CD4-positive, alpha-beta memory T cell (primary cell): Measurements from ENCODE around the gene KCNK7. TPM values are rescaled to one million over a fixed set of nuclear protein-coding genes. Genes with fewer than 3 reads are reported as not detected.

ENCODE experiments used
- CTCF ChIA-PET: fragments of 350-600 bp; sonication (Branson Sonifier 250); formaldehyde crosslinking; loops from one replicate; lab custom pipeline; 2021; ENCODE audit warnings: inconsistent platforms; ENCODE audit not compliant: partially characterized antibody; lab: Charles Lee
- POLR2A ChIA-PET: fragments of 350-600 bp; sonication (Branson Sonifier 250); formaldehyde crosslinking; loops from one replicate; lab custom pipeline; 2021; ENCODE audit not compliant: partially characterized antibody; lab: Charles Lee
- DNase-seq, 5 donors: peaks; one replicate each; pipeline versions ENCODE4 v3.0.0 to v3.0.0-alpha.2; 2020 to 2022; ENCODE audit warnings: mixed read lengths in 1 of 5
- H3K27ac ChIP-seq: one replicate; pipeline ENCODE4 v1.7.0; 2013; ENCODE audit warnings: low read depth, low read length
- H3K27me3 ChIP-seq: 2 replicates; pipeline ENCODE4 v1.7.0; 2013; ENCODE audit warnings: mild to moderate bottlenecking, low read length, moderate library complexity; ENCODE audit not compliant: insufficient read depth
- H3K36me3 ChIP-seq: 2 replicates; pipeline ENCODE4 v1.7.0; 2013; ENCODE audit warnings: mild to moderate bottlenecking, low read length, moderate library complexity; ENCODE audit not compliant: insufficient read depth
- H3K4me1 ChIP-seq: 2 replicates; pipeline ENCODE4 v1.7.0; 2013; ENCODE audit warnings: mild to moderate bottlenecking, low read length, moderate library complexity; ENCODE audit not compliant: insufficient read depth
- H3K4me3 ChIP-seq, 2 donors: one replicate each; pipeline ENCODE4 v1.7.0; 2013; ENCODE audit warnings: low read length in 2 of 2, mild to moderate bottlenecking in 1 of 2
- H3K9me3 ChIP-seq, 2 donors: one replicate each; pipeline ENCODE4 v1.7.0; 2013; ENCODE audit warnings: low read length in 2 of 2, control low read depth in 1 of 2; ENCODE audit not compliant: control insufficient read depth in 1 of 2
- H3K27ac Mint-ChIP-seq, 7 donors: one replicate each; pipeline ENCODE4 v1.8.0; 2020 to 2021; ENCODE audit warnings: mixed read lengths in 7 of 7, mild to moderate bottlenecking in 6 of 7, inconsistent platforms in 3 of 7, moderate library complexity in 3 of 7
- H3K27me3 Mint-ChIP-seq, 2 donors: one replicate each; pipeline ENCODE4 v1.8.0; 2020 to 2021; ENCODE audit warnings: mixed read lengths in 2 of 2
- H3K36me3 Mint-ChIP-seq, 2 donors: one replicate each; pipeline ENCODE4 v1.8.0; 2020 to 2021; ENCODE audit warnings: mixed read lengths in 2 of 2, inconsistent platforms in 1 of 2, mild to moderate bottlenecking in 1 of 2
- H3K4me1 Mint-ChIP-seq, 4 donors: one replicate each; pipeline ENCODE4 v1.8.0; 2020 to 2021; ENCODE audit warnings: mixed read lengths in 4 of 4, mild to moderate bottlenecking in 1 of 4
- H3K4me3 Mint-ChIP-seq, 8 donors: one replicate each; pipeline ENCODE4 v1.8.0; 2020 to 2021; ENCODE audit warnings: mixed read lengths in 8 of 8, mild to moderate bottlenecking in 7 of 8, moderate library complexity in 6 of 8, inconsistent platforms in 3 of 8
- H3K9me3 Mint-ChIP-seq, 8 donors: one replicate each; pipeline ENCODE4 v1.8.0; 2020 to 2021; ENCODE audit warnings: mixed read lengths in 8 of 8, mild to moderate bottlenecking in 5 of 8, inconsistent platforms in 3 of 8, moderate library complexity in 1 of 8
- intact Hi-C: fragments of 100-400 bp; cut with micrococcal nuclease; formaldehyde crosslinking; loops from one replicate; pipeline ENCODE4 v1.15.1; 2023
- polyA plus RNA-seq, 2 donors: library from polyadenylated mRNA; unstranded; fragments of 300-500 nt; fragmentation: Illumina TruSeq; gene quantifications; one replicate each; pipeline ENCODE4 v1.2.3, GENCODE V29; 2021
- total RNA-seq, 2 experiments: library from RNA; stranded (reverse); gene quantifications; one replicate each; pipeline ENCODE4 v1.2.3, GENCODE V29; 2021

Gene KCNK7
- total and polyA plus RNA-seq, 4 experiments from 2014 or later = 1.2 to 2.7 (median 1.6) TPM; not detected in 1

DNA sequence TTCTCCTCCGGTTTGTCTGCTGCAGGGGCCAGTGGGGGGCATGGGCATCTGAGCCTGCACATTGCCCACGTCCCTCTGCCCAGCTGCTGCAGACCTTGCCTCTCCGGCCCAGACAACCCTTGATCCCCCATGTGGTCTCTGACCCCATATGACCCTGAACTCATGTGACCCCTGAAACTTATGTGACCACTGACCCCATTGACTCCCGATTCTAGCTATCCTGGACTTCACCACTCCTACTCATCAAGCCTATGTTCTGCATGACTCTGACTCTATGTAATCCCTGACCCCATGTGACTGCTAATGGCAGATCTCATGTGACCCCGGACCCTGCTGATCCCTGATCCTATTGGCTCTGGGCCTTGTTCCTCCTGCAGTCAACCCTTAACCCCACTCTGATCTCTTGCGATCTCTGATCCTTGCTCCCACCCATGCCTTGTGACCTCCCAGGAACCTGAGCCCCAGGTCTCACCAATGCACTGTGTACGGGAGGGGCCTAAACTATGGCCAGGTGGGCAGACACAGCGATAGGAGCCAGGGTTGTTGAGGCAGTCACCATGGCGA is 43.1 kb downstream of the KCNK7 start:
- Histone ChIP-seq H3K36me3 (peaks cover 7% of the 10 kb centered on the region), H3K4me3 (no peak overlapping the region), H3K4me1 (peaks cover 77% of the 10 kb centered on the region), H3K27ac (peak overlapping the region; percentile 3), H3K9me3 (no peaks in the 10 kb centered on the region), H3K27me3 (no peaks in the 10 kb centered on the region)
- H3K27ac Mint-ChIP-seq = peak overlapping the region; percentile 77 to 92 (median 89)
- H3K4me1 Mint-ChIP-seq = peaks cover 47 to 84% (median 68%) of the 10 kb centered on the region in 4 donors
- DNase-seq = peak in 1 of 5 donors; percentile 37
- ChIA-PET POLR2A (interaction anchor here (0.6 to 18.2 kb wide), 14 partner anchors 8 to 693 kb away, joined by 3 to 403 read pairs (median 4); partner anchors contain the start of genes EHBP1L1, FAM89B, MALAT1 and NEAT1), CTCF (interaction anchor here (0.7 to 6.6 kb wide), 11 partner anchors 9 to 50 kb away, joined by 3 to 71 read pairs (median 7); partner anchors contain the start of genes FAM89B and ZNRD2)
- no peaks in the 10 kb centered on the region for H3K9me3 Mint-ChIP-seq
- H3K4me3 Mint-ChIP-seq = peak overlapping the region in 7 of 8 donors; percentile 13 to 65 (median 50)
- H3K27me3 Mint-ChIP-seq = no peaks in the 10 kb centered on the region
- intact Hi-C loops = loop anchor here (1.0 kb wide), 1 partner anchor 12 kb away; no protein-coding TSS in a partner anchor
- peaks cover 16% of the 10 kb centered on the region in 2 donors for H3K36me3 Mint-ChIP-seq

DNA sequence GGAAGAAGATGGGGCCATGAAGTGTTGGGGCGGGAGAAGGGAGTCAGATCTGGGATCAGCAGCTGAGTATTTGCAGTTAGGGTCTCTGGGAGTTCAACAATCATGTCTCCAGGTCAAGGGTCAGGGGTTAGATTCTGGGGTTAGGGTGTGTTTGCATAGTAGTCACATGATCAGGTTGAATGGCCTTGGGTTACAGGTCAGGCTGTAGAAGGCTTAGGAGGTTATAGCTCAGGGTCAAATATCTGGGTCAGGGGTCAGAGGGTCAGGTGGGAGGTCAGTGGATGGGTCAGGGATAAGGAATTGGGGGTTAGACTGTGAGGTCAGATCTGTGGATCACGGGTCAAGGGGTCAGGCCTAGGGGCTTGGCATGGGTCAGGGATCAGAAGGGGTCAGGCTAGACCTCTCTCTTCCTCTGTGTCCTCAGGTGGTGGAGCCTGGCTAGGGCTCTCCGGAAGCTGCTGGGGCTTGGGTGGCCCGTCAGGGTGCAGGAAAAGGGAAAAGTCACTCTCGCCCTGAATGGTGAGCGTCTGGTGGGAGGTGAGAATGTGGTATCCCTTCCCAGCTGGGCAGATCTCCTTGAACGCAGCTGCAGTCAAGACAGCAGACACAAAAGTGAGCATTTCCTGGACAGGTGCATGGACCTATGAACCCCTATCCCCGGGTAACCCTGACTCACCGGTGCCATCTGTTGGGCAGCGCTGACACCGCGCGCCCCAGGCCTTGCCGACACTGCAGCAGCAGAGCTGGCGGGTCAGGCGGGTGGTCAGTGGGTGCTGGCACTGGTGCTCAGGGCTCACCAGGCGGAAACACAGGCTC is 43.8 kb downstream of the KCNK7 start:
- H3K27me3 Mint-ChIP-seq = no peaks in the 10 kb centered on the region
- no peaks in the 10 kb centered on the region for H3K9me3 ChIP-seq
- no peak overlapping the region for H3K27ac ChIP-seq
- peaks cover 16 to 17% of the 10 kb centered on the region in 2 donors for H3K36me3 Mint-ChIP-seq
- H3K4me1 Mint-ChIP-seq = peaks cover 47 to 84% (median 66%) of the 10 kb centered on the region in 4 donors
- peak; percentile 56 to 65 (median 61) for DNase-seq
- no peaks in the 10 kb centered on the region for H3K27me3 ChIP-seq
- peaks cover 7% of the 10 kb centered on the region for H3K36me3 ChIP-seq
- H3K4me1 ChIP-seq = peaks cover 77% of the 10 kb centered on the region
- peak overlapping the region in 7 of 8 donors; percentile 17 to 65 (median 50) for H3K4me3 Mint-ChIP-seq
- ChIA-PET CTCF (interaction anchor here (0.7 to 6.6 kb wide), 14 partner anchors 7 to 49 kb away, joined by 3 to 71 read pairs (median 6); partner anchors contain the start of genes FAM89B, LTBP3 and ZNRD2), POLR2A (interaction anchor here (0.6 to 18.2 kb wide), 17 partner anchors 8 to 693 kb away, joined by 3 to 403 read pairs (median 4); partner anchors contain the start of genes EHBP1L1, FAM89B, MALAT1 and NEAT1)
- peak overlapping the region; percentile 77 to 92 (median 89) for H3K27ac Mint-ChIP-seq
- H3K4me3 ChIP-seq = no peak overlapping the region
- intact Hi-C loops = loop anchor here (1.0 kb wide), 1 partner anchor 11 kb away; no protein-coding TSS in a partner anchor
- no peaks in the 10 kb centered on the region for H3K9me3 Mint-ChIP-seq

DNA sequence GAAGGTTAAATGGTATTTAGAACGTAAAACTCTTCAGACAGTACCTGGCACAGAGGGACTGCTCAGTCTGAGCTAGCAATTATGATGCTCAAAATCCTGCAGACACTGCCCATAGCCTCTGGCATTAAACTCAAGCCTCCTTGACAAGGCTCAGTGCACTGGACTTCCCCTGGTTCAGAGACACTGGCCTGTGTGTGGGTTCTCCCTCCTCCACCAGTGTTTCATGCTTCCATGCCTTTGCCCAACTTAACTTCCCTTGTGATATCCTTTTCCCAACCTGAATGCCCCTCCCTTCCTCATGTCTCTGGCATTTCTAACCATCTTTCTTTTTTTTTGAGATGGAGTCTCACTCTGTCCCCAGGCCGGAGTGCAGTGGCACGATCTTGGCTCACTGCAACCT is 46.5 kb downstream of the KCNK7 start:
- H3K4me3 ChIP-seq = no peak overlapping the region
- Mint-ChIP-seq H3K4me1 (peaks cover 37 to 77% (median 55%) of the 10 kb centered on the region in 4 donors), H3K36me3 (peaks cover 16 to 20% of the 10 kb centered on the region in 2 donors), H3K4me3 (peak overlapping the region in 1 of 8 donors; percentile 41), H3K27me3 (no peaks in the 10 kb centered on the region), H3K9me3 (no peaks in the 10 kb centered on the region), H3K27ac (peak overlapping the region; percentile 10 to 93 (median 86))
- H3K9me3 ChIP-seq = no peaks in the 10 kb centered on the region
- POLR2A ChIA-PET = interaction anchor here (1.2 to 10.5 kb wide), 8 partner anchors 8 to 47 kb away, joined by 3 to 181 read pairs (median 6); partner anchors contain the start of genes FAM89B, SCYL1 and ZNRD2
- no peak for DNase-seq
- H3K36me3 ChIP-seq = peaks cover 7% of the 10 kb centered on the region
- H3K4me1 ChIP-seq = peaks cover 67% of the 10 kb centered on the region
- no peak overlapping the region for H3K27ac ChIP-seq
- intact Hi-C loops = no loop called here
- CTCF ChIA-PET = interaction anchor here (1.4 to 6.6 kb wide), 3 partner anchors 8 to 45 kb away, joined by 6 to 71 read pairs (median 7); partner anchors contain the start of gene FAM89B
- no peaks in the 10 kb centered on the region for H3K27me3 ChIP-seq

DNA sequence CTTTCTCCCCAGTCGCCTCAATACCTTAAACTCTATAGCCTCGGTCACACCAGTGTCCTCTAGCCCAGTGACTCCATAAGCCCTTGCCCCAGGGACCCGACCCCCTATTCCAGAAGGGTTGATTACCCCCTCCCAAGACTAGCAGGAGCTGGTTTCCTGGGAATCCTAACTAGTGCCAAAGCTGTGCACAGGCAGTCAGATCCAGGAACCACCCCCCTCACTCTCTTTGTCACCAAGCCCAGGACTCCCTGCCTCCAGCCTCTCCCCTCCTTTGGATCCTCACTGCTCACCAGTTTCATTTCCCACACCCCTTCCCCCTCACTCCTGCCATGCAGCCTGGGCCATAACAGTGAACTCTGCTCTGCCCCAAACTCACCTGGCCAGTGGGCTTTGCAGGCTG is 47.2 kb downstream of the KCNK7 start:
- H3K4me1 Mint-ChIP-seq = peaks cover 37 to 77% (median 55%) of the 10 kb centered on the region in 4 donors

DNA sequence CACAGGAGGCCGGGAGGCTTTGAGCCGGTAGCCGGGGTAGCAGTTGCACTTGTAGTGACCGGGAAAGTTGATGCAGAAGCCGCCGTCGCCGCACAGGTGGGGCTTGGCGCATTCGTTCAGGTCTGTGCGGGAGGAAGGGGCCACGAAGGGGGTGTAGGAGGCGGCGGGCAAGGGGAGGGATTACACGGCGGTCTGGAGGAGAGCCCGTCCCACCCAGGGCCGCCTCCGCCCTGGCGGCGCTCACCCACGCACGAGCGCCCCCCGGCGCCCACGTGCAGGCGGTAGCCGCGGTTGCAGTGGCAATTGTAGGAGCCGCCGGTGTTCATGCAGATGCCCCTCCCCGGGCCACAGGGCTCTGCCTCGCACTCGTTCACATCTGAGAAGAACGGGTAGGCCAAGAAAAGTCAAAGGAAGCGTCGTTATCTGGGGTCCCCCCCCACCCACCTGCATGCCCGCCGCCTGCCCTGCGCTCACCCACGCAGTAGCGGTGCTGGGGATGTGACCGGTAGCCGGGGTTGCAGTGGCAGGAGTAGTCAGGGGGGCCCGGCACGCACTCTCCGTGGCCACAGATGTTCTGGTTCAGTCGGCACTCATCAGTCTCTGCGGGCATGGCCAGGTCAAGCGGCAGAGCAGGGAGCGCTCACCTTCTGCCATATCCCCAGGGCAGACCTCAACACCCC is 48.0 kb downstream of the KCNK7 start:
- Mint-ChIP-seq H3K4me3 (peak overlapping the region; percentile 54 to 92 (median 80)), H3K4me1 (peaks cover 37 to 69% (median 49%) of the 10 kb centered on the region in 4 donors), H3K9me3 (no peaks in the 10 kb centered on the region), H3K27me3 (no peaks in the 10 kb centered on the region), H3K36me3 (peaks cover 16 to 25% of the 10 kb centered on the region in 2 donors), H3K27ac (peak overlapping the region; percentile 81 to 97 (median 92))
- H3K36me3 ChIP-seq = peaks cover 7% of the 10 kb centered on the region
- peak in 3 of 5 donors; percentile 34 to 58 (median 55) for DNase-seq
- H3K4me1 ChIP-seq = peaks cover 54% of the 10 kb centered on the region
- peak overlapping the region; percentile 59 for H3K27ac ChIP-seq
- ChIA-PET CTCF (interaction anchor here (1.0 to 7.9 kb wide), 6 partner anchors 6 to 46 kb away, joined by 3 to 124 read pairs (median 16); partner anchors contain the start of gene FAM89B), POLR2A (interaction anchor here (0.9 to 10.5 kb wide), 16 partner anchors 9 to 312 kb away, joined by 3 to 181 read pairs (median 8); partner anchors contain the start of genes FAM89B, LTBP3, MAP3K11 and PCNX3)
- no peaks in the 10 kb centered on the region for H3K27me3 ChIP-seq
- H3K9me3 ChIP-seq = no peaks in the 10 kb centered on the region
- intact Hi-C loops = no loop called here
- H3K4me3 ChIP-seq = peak overlapping the region in 1 of 2 donors; percentile 41

More for the DNA sequence above, 47.2 kb downstream of the KCNK7 start:
- intact Hi-C loops = no loop called here
- POLR2A ChIA-PET = interaction anchor here (0.7 to 10.5 kb wide), 9 partner anchors 8 to 49 kb away, joined by 3 to 181 read pairs (median 6); partner anchors contain the start of genes FAM89B, SCYL1 and ZNRD2
- Histone ChIP-seq H3K4me1 (peaks cover 60% of the 10 kb centered on the region), H3K4me3 (no peak overlapping the region), H3K27ac (peak overlapping the region; percentile 2), H3K27me3 (no peaks in the 10 kb centered on the region), H3K9me3 (no peaks in the 10 kb centered on the region), H3K36me3 (peaks cover 7% of the 10 kb centered on the region)
- peak overlapping the region; percentile 72 to 93 (median 84) for H3K27ac Mint-ChIP-seq
- peak overlapping the region in 7 of 8 donors; percentile 25 to 92 (median 61) for H3K4me3 Mint-ChIP-seq
- CTCF ChIA-PET = interaction anchor here (0.6 to 6.6 kb wide), 5 partner anchors 7 to 45 kb away, joined by 3 to 71 read pairs (median 6); partner anchors contain the start of gene FAM89B
- H3K9me3 Mint-ChIP-seq = no peaks in the 10 kb centered on the region
- peak in 1 of 5 donors; percentile 8 for DNase-seq
- H3K36me3 Mint-ChIP-seq = peaks cover 16 to 22% of the 10 kb centered on the region in 2 donors
- H3K27me3 Mint-ChIP-seq = no peaks in the 10 kb centered on the region
